PC-3 (cell line): Measurements from ENCODE around the gene GPR176.

Experiments
- CTCF ChIP-seq: fragments of 300-600 bp; sonication (generic); conservative IDR thresholded peaks from 2 replicates; pipeline ENCODE4 v1.5.1; 2017; ENCODE audit warnings: antibody characterized with exemption, low read depth, mild to moderate bottlenecking, low read length
- EZH2 ChIP-seq: fragments of 300-600 bp; sonication (generic); IDR thresholded peaks from one replicate; pipeline ENCODE4 v1.6.1; 2017; ENCODE audit warnings: antibody characterized with exemption, mild to moderate bottlenecking, low read length; ENCODE audit not compliant: unreplicated experiment

GRCh38 chr15:39850436-39850835 lies 69.6 kb downstream of the GPR176 start:
- TF ChIP-seq CTCF (no peak), EZH2 (no peak)
